HG02610 (cell line): Measurements from ENCODE around the gene EVL.
"Not testable (repeated sequence)": the region's sequence is repeated elsewhere in the genome, so short reads cannot be mapped to it uniquely, and the experiment has no call there.

Source experiments
- ATAC-seq: cut with Tn5 transposase; IDR thresholded peaks from one replicate; pipeline ENCODE4 v1.9.1; 2021; ENCODE audit warnings: mild to moderate bottlenecking, moderate library complexity; ENCODE audit not compliant: unreplicated experiment

Gene EVL

DNA sequence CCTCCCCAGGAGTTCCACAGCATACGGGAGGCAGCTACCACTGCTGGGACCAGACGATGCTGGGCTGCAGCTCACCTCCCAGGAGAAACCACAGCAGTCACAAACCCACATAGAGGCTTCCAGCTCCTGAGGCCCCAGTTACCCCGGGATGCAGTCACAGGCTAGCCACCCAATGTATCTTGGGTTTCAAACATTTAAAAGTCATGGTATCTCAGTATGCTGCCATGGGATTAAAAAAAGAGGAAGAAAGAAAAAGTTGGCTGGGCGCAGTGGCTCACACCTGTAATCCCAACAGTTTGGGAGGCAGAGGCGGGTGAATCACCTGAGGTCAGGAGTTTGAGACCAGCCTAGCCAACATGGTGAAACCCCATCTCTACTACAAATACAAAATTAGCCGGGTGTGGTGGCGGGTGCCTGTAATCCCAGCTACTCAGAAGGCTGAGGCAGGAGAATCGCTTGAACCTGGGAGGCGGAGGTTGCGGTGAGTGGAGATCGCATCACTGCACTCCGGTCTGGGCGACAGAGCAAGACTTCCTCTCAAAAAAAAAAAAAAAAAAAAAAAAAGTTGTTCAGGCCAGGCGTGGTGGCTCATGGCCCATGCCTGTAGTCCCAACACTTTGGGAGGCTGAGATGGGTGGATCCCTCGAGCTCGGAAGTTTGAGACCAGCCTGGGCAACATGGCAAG, 92.5 kb downstream of the EVL start:
- ATAC-seq, result not testable (repeated sequence)

DNA sequence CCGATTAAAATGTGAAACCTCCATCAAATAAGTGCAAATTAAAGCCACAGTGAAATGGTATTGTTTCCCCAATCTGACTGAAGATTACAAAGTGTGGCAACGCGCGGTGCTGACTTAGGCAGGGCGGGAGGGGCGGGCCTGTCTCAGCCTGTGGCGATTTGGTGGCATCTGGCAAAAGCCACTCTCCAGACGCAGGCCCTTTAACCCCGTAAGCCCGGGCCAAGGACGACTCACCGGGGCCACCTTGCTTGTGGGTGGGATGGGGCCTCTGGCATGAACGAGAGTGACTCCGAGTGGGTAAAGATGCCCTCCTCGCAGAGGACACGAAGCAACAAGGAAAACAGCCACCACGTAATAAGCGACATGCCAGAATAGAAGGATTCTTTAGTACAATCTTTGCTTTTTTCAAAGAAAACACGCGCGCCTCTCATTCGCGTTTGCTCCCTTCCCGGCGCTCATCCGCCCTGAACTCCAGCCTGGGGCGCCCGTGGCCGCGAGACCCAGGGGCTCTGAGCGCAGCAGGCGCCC, 93.4 kb downstream of the EVL start:
- no peak for ATAC-seq

DNA sequence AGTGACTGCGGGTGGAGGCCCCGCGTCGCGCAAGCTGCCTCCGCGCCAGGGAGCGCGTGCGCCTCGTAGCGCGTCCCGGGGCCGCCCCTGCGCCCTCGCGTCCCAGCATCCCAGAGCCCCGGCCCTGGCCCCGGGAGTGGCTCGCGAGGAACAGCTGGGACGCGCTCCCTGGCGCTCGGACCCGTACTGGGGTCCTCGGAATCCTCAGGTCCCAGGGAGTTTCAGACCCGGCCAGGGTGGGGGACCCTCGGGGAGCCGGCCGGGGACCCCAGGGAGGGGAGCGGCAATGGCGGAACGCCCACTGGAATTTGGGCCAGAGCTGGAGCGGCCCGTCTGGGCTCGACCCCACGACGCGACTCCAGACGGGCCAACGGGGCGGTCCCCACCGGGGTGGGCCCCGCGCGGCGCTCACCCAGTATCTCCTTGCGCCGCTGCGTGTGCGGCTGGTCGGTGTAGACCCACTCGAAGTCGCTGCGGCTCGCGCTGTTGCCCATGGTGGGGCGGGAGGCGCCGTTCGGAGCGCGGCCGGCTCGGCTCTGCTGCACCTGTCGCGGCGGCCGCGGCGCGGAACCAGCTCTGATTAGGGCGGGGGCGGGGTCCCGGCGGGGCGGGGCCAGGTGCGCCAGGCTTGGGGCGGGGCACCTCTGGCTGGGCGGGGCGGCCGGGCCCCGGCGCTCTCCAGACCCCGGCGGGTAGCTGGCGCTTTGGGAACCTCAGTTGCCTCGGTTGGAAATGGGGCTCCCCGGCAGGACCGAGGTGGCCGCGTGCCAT, 94.1 kb downstream of the EVL start, which contains the start of gene DEGS2:
TSS of gene DEGS2 (minus strand) at position 552 of the 771 bp plus-strand sequence. CDS start at position 494, 58 bp downstream.
- peak; percentile 51 for ATAC-seq

GRCh38 chr14:100159865-100160533, 94.8 kb downstream of the EVL start:
- no peak for ATAC-seq

DNA sequence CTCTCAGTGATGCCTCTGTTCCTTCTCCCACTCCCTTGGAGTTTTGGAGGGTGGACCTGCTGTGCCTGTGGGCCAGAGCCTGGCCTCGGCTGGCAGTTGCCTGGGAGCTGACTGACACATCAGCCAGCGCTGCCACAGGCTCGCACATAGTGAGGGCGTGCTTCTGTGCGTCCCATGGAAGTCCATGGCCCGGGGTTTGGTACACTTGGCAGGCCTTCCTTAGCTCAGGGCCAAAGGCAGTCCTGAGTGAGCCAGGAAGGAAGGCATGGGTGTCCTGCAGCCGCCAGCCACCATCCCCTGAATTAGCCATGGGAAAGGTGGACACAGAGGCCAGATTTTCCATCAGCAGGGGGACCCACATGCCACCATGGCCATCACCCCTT, 95.3 kb downstream of the EVL start:
- no peak for ATAC-seq

- no peak for ATAC-seq
Measured at GRCh38 chr14:100165376-100165775, 100.2 kb downstream of the EVL start.

DNA sequence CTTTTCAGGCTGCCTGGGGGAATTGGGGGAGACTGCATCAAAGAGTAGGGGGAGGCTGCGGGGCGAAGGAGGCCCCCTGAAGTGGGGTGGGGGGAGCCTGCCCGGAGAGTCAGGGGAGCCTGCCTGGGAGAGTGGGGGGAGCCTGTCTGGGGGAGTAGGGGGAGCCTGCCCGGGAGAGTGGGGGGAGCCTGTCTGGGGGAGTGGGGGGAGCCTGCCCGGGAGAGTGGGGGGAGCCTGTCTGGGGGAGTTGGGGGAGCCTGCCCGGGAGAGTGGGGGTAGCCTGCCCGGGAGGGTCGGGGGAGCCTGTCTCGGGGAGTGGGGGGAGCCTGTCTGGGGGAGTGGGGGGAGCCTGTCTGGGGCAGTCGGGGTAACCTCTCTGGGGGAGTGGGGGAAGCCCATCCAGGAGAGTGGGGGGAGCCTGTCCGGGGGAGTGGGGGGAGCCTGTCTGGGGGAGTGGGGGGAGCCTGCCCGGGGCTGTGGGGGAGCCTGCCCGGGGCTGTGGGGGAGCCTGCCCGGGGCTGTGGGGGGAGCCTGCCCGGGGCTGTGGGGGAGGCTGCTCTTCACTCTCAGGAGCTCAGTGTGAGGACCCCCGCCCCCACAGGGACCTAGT, 100.7 kb downstream of the EVL start:
- ATAC-seq, result no peak

GRCh38 chr14:100168506-100168905, 103.3 kb downstream of the EVL start:
- no peak for ATAC-seq

GRCh38 chr14:100170880-100171279, 105.7 kb downstream of the EVL start:
- ATAC-seq, result no peak

DNA sequence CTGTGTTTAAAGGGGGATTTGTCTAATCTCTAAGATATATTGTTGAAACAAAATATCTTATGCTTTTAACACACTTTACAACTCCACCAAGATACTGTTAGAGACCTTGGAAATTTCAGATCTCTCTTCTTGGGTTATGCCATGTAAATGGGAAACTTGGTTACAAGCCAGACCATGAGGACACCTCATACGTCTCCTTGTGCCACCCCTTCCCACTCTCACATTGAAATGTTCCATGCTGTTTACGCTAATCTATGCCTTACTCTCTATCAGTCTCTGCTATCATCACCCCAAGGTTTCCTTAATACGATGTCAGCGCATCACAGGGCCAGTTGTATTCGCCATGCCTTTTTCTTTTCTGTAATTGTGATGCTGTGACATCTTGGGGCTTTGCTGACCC, 107.6 kb downstream of the EVL start:
- no peak for ATAC-seq

- ATAC-seq, result no peak
Measured at GRCh38 chr14:100173353-100173752, 108.1 kb downstream of the EVL start.

DNA sequence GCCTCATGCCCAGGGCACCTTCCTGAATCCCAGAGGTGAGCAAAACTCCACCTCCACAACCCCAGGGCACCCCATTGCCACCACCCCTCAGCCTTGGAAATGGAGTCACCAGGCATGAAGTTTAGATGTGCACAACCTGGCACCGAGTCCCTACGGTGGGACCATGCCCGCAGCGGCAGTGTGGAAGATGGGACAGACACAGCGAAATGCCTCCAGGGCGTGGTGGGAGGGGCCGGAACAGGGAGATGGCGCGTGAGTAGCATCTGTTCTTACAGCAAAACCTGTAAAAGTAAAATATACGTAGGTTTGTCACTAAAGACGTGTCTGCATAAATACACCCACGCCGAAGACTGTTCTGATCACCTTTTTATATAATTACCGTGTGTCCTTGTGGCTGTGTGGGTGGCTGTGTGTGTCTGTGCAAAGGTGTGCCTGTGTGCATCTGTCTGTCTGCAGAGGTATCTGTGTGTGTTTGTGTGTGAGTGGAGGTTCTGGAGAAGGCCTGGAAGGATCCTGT, 111.6 kb downstream of the EVL start:
- no peak for ATAC-seq

GRCh38 chr14:100178691-100179090, 113.5 kb downstream of the EVL start:
- ATAC-seq, result no peak

GRCh38 chr14:100180671-100181070, 115.4 kb downstream of the EVL start:
- not testable (repeated sequence) for ATAC-seq

- not testable (repeated sequence) for ATAC-seq
Measured at GRCh38 chr14:100181876-100182551, 116.8 kb downstream of the EVL start.

DNA sequence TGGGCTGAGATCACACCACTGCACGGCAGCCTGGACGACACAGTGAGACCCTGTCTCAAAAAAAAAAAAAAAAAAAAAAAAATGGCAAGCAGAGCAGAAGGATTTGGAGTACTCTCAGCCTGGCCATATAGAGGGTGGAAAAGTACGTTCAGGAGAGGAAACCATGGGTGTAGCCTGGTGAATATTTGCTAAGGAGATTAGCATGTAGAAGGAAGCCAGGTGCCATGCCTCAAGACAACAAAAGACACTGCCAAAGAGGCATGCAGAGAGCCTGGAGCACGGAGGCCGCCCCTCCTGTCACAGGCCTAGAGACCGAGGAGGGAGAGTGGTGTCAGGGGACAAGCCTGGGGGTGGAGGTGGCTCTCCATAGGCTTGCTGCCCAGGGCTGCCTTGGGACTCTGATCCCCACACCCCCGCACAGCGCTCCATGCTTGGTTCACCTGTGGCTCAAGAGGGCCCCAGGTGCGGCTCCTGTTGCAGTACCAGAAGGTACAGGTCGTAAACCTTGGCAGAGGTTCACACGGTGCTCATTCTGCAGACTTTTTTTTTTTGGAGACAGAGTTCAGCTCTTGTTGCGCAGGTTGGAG, 122.1 kb downstream of the EVL start:
- no peak for ATAC-seq

DNA sequence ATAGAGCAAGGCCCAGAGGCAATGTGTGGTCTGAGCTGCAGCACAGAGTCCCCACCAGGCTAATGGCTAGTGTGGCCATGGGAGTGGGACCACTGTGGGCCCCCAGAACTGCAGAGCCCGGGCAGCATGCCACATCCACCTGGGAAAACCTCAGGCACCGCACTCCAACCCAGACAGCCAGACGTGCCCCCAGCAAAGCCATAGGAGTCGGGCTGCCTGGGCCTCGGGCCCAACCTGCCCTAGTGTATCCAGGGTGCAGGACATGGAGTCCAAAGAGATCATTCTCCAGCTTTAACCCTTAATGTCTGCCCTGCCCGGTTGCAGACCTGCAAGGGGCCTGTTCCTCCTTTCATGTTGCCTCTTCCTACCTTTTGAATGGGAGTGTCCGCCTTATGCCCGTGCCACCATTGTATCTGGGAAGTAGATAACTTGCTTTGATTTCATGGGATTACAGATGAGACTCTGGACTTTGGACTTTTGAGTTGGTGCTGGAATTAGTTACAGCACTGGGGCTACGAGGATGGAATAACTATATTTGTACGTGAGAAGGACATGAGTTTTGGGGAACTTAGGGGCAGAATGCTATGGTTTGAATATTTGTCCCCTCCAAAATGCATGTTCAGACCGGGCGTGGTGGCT, 123.3 kb downstream of the EVL start:
- no peak for ATAC-seq

DNA sequence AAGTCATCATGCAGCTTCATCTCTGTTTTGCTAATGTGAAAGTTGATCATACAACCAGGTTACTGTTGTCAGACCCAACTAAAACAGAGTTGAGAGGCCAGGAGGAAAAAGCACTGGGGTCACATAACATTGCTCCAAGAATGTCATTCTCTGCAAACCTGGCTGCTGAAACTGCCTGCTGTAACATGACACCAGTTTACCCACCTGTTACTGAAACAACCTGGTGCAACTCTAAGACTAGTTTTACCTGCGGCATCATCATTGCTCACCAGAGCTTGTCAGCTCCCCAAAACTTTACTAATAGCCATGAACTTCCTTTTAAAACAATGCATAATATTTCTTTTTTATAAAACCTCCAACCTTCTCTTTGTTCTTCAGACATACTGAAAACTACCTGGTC, 124.9 kb downstream of the EVL start:
- ATAC-seq, result no peak

GRCh38 chr14:100191584-100192249, 126.5 kb downstream of the EVL start:
- ATAC-seq, result no peak
